GM23338 (cell line): Measurements from ENCODE around the gene PFN1. TPM values are rescaled to one million over a fixed set of nuclear protein-coding genes. Genes with fewer than 3 reads are reported as not detected.

Source experiments
- ATAC-seq: fragments of 200-7000 bp; cut with Tn5 transposase; 3 replicates; pipeline ENCODE4 v1.9.1; 2020
- DNase-seq: peaks from one replicate; pipeline ENCODE4 v3.0.0-alpha.2; 2015; ENCODE audit warnings: low spot score
- H2AFZ ChIP-seq: fragments of 200-600 bp; sonication (generic); 2 replicates; pipeline ENCODE4 v1.8.0; 2016; ENCODE audit warnings: antibody characterized with exemption, mild to moderate bottlenecking, moderate library complexity
- H3F3A ChIP-seq: fragments of 200-600 bp; sonication (generic); replicated peaks from 2 replicates; pipeline ENCODE4 v1.8.0; 2017; ENCODE audit warnings: antibody characterized with exemption, mixed run types, low read depth
- H3K27ac ChIP-seq: fragments of 200-600 bp; sonication (generic); 2 replicates; pipeline ENCODE4 v1.6.1; 2016; ENCODE audit warnings: low read depth
- H3K27me3 ChIP-seq: fragments of 200-600 bp; sonication (generic); 2 replicates; pipeline ENCODE4 v1.8.0; 2016; ENCODE audit warnings: mild to moderate bottlenecking, mixed run types, moderate library complexity; ENCODE audit not compliant: insufficient read depth
- H3K36me3 ChIP-seq: fragments of 200-600 bp; sonication (generic); 2 replicates; pipeline ENCODE4 v1.8.0; 2016; ENCODE audit warnings: mild to moderate bottlenecking; ENCODE audit not compliant: insufficient read depth
- H3K4me1 ChIP-seq: fragments of 200-600 bp; sonication (generic); 2 replicates; pipeline ENCODE4 v1.8.0; 2016; ENCODE audit warnings: mild to moderate bottlenecking, moderate library complexity; ENCODE audit not compliant: insufficient read depth
- H3K4me2 ChIP-seq: fragments of 200-600 bp; sonication (generic); 2 replicates; pipeline ENCODE4 v1.7.1; 2017; ENCODE audit warnings: mixed run types
- H3K4me3 ChIP-seq: fragments of 200-600 bp; sonication (generic); 2 replicates; pipeline ENCODE4 v1.6.1; 2016; ENCODE audit warnings: mixed run types
- H3K79me2 ChIP-seq: fragments of 200-600 bp; sonication (generic); replicated peaks from 2 replicates; pipeline ENCODE4 v1.8.0; 2017; ENCODE audit warnings: mild to moderate bottlenecking; ENCODE audit not compliant: insufficient read depth
- H3K9me2 ChIP-seq: fragments of 200-600 bp; sonication (generic); 2 replicates; pipeline ENCODE4 v1.8.0; 2017; ENCODE audit not compliant: insufficient read depth
- H4K20me1 ChIP-seq: fragments of 200-600 bp; sonication (generic); replicated peaks from 2 replicates; pipeline ENCODE4 v1.8.0; 2017; ENCODE audit warnings: mild to moderate bottlenecking; ENCODE audit not compliant: insufficient read depth
- H3K27ac Mint-ChIP-seq: 2 replicates; pipeline ENCODE4 v1.8.0; 2020; ENCODE audit warnings: inconsistent platforms, mild to moderate bottlenecking, moderate library complexity, mixed read lengths
- H3K27me3 Mint-ChIP-seq: 3 replicates; pipeline ENCODE4 v1.8.0; 2022; ENCODE audit warnings: low read depth, mild to moderate bottlenecking, moderate library complexity, mixed read lengths, inconsistent platforms; ENCODE audit not compliant: insufficient read depth, poor library complexity
- H3K36me3 Mint-ChIP-seq: 3 replicates; pipeline ENCODE4 v1.8.0; 2021; ENCODE audit warnings: low read depth, mild to moderate bottlenecking, inconsistent platforms, moderate library complexity, mixed read lengths
- H3K4me1 Mint-ChIP-seq: 3 replicates; pipeline ENCODE4 v1.8.0; 2020; ENCODE audit warnings: mild to moderate bottlenecking, inconsistent platforms, mixed read lengths
- H3K4me3 Mint-ChIP-seq: 3 replicates; pipeline ENCODE4 v1.8.0; 2021; ENCODE audit warnings: moderate library complexity, mild to moderate bottlenecking, inconsistent platforms, mixed read lengths
- H3K9me3 Mint-ChIP-seq: 3 replicates; pipeline ENCODE4 v1.8.0; 2020; ENCODE audit warnings: moderate library complexity, mild to moderate bottlenecking, inconsistent platforms, mixed read lengths
- CREB1 ChIP-seq: fragments of 250-450 bp; sonication (Bioruptor Pico); IDR thresholded peaks from 2 replicates; pipeline ENCODE4 v1.5.0; 2020; ENCODE audit warnings: low read depth, mild to moderate bottlenecking, moderate library complexity
- CTCF ChIP-seq, 2 experiments: fragments of 200-600 bp in 1 of 2; sonication (generic) in 1 of 2; conservative IDR thresholded peaks; 2 replicates each; pipeline versions ENCODE4 v1.5.1 to v1.6.1; 2016 to 2017; ENCODE audit warnings: antibody characterized with exemption in 2 of 2, low read depth in 2 of 2, mild to moderate bottlenecking in 2 of 2, moderate library complexity in 1 of 2
- ETS1 ChIP-seq: IDR thresholded peaks from 2 replicates; pipeline ENCODE4 v1.6.1; 2016; ENCODE audit warnings: antibody characterized with exemption
- EZH2 ChIP-seq: fragments of 200-600 bp; sonication (generic); IDR thresholded peaks from one replicate; pipeline ENCODE4 v1.8.0; 2017; ENCODE audit warnings: antibody characterized with exemption, mild to moderate bottlenecking, low read depth; ENCODE audit not compliant: unreplicated experiment
- EZH2phosphoT487 ChIP-seq: fragments of 200-600 bp; sonication (generic); IDR thresholded peaks from one replicate; pipeline ENCODE4 v1.8.1; 2018; ENCODE audit warnings: antibody characterized with exemption; ENCODE audit not compliant: unreplicated experiment
- JUNB ChIP-seq: IDR thresholded peaks from one replicate; pipeline ENCODE4 v1.6.1; 2016; ENCODE audit warnings: antibody characterized with exemption; ENCODE audit not compliant: unreplicated experiment
- NANOG ChIP-seq: IDR thresholded peaks from 2 replicates; pipeline ENCODE4 v1.6.1; 2016; ENCODE audit warnings: antibody characterized with exemption, borderline replicate concordance
- POLR2AphosphoS5 ChIP-seq: IDR thresholded peaks from 2 replicates; pipeline ENCODE4 v1.6.1; 2016; ENCODE audit warnings: antibody characterized with exemption, low read depth
- REST ChIP-seq: IDR thresholded peaks from one replicate; pipeline ENCODE4 v1.6.1; 2018; ENCODE audit warnings: antibody characterized with exemption; ENCODE audit not compliant: unreplicated experiment
- STAT1 ChIP-seq: IDR thresholded peaks from one replicate; pipeline ENCODE4 v1.6.1; 2016; ENCODE audit warnings: antibody characterized with exemption; ENCODE audit not compliant: unreplicated experiment
- ZNF114 ChIP-seq: fragments of 250-450 bp; sonication (Bioruptor Pico); IDR thresholded peaks from 2 replicates; pipeline ENCODE4 v1.5.0; 2020; ENCODE audit warnings: mild to moderate bottlenecking, moderate library complexity
- ZNF331 ChIP-seq: fragments of 250-450 bp; sonication (Bioruptor Pico); IDR thresholded peaks from 2 replicates; pipeline ENCODE4 v1.5.0; 2020; ENCODE audit warnings: low read depth, mild to moderate bottlenecking, moderate library complexity
- ZNF462 ChIP-seq: fragments of 250-450 bp; sonication (Bioruptor Pico); IDR thresholded peaks from 2 replicates; pipeline ENCODE4 v1.5.0; 2020; ENCODE audit warnings: mild to moderate bottlenecking, moderate library complexity
- polyA plus RNA-seq: library from polyadenylated mRNA; unstranded; fragments of >200 nt; fragmentation: Nextera tagmentation; extraction: Ambion mirVana; gene quantifications from 2 replicates; pipeline ENCODE4 v1.2.1, GENCODE V29; 2016
- total RNA-seq: library from RNA; depleted of rRNA; stranded (reverse); fragments of >200 nt; shearing (Covaris generic); gene quantifications from 2 replicates; pipeline ENCODE4 v1.2.3, GENCODE V29; 2014

The PFN1 gene
- total and polyA plus RNA-seq, 2 experiments from 2014 or later = 2,002 to 3,709 TPM

- DNase-seq = no peak
- H3K79me2 ChIP-seq = no peaks in the 10 kb centered on the region
- H3K9me3 Mint-ChIP-seq = no peaks in the 10 kb centered on the region
- no peaks in the 10 kb centered on the region for H3K4me1 ChIP-seq
- H3K36me3 ChIP-seq = no peaks in the 10 kb centered on the region
- H3K27ac ChIP-seq = no peak within 1 kb of the TSS
- H3K27me3 Mint-ChIP-seq = peaks cover 8% of the 10 kb centered on the region
- 0 out of 2 replicates have a peak within 1 kb of the TSS, but pooled peaks have one; percentile 41 for H3K27ac Mint-ChIP-seq
- no peaks in the 10 kb centered on the region for H3K9me2 ChIP-seq
- H3K4me1 Mint-ChIP-seq = peaks cover 15% of the 10 kb centered on the region
- peaks cover 7% of the 10 kb centered on the region; the same call in 1 of the 2 replicates for H3F3A ChIP-seq
- H3K27me3 ChIP-seq = no peaks in the 10 kb centered on the region
- no peaks in the 10 kb centered on the region for H4K20me1 ChIP-seq
- no peak within 1 kb of the TSS for H3K4me3 ChIP-seq
- no peak within 1 kb of the TSS for H2AFZ ChIP-seq
- TF ChIP-seq REST (no peak), CREB1 (CRISPR knock-in tag) (no peak), EZH2phosphoT487 (no peak), CTCF (conservative IDR thresholded peaks at IDR 0.05; ENCODE audit: low read depth in 2 of 2) (no peak), ZNF462 (CRISPR knock-in tag) (no peak), ZNF114 (CRISPR knock-in tag) (no peak), STAT1 (no peak), JUNB (no peak), EZH2 (no peak), ZNF331 (CRISPR knock-in tag) (no peak), POLR2AphosphoS5 (no peak), NANOG (no peak), ETS1 (no peak)
- no peak within 1 kb of the TSS for H3K4me2 ChIP-seq
- H3K4me3 Mint-ChIP-seq = no peak within 1 kb of the TSS; the same call in 2 of the 3 replicates
- no peak for ATAC-seq
- peaks cover 31% of the 10 kb centered on the region for H3K36me3 Mint-ChIP-seq
Observed at GRCh38 chr17:4931963-4932362, 16.4 kb downstream of the PFN1 start, which contains the start of gene GP1BA. GP1BA (plus strand) TSS chr17:4932277; CDS start chr17:4932605, 328 bp downstream.
